K562 (cell line): Measurements from ENCODE around the gene RPL14. TPM values are rescaled to one million over a fixed set of nuclear protein-coding genes. Genes with fewer than 3 reads are reported as not detected.

ENCODE experiments used
- ARNT ChIP-seq, 2 experiments: fragments of 450-650 bp; IDR thresholded peaks; 2 replicates each; pipeline ENCODE4 v1.6.1; 2016; ENCODE audit warnings: mild to moderate bottlenecking in 1 of 2
- BCOR ChIP-seq: fragments of 450-650 bp; IDR thresholded peaks from 2 replicates; pipeline ENCODE4 v1.6.1; 2016
- BHLHE40 ChIP-seq: IDR thresholded peaks from 2 replicates; pipeline ENCODE4 v1.6.1; 2011; ENCODE audit warnings: low read length, improper control_type of control experiment
- ELF1 ChIP-seq: fragments of 200-800 bp; sonication (Bioruptor generic); IDR thresholded peaks from 2 replicates; pipeline ENCODE4 v1.6.1; 2016; ENCODE audit warnings: missing genetic modification characterization, missing compliant biosample characterization
- NBN ChIP-seq: fragments of 450-650 bp; IDR thresholded peaks from 2 replicates; pipeline ENCODE4 v1.6.1; 2016; ENCODE audit warnings: low read depth, mild to moderate bottlenecking
- NR2C2 ChIP-seq, 2 experiments: fragments of 200-800 bp in 1 of 2; sonication (Bioruptor generic) in 1 of 2; sonication (generic) in 1 of 2; formaldehyde crosslinking in 1 of 2; IDR thresholded peaks; 2 replicates each; pipeline versions ENCODE4 v1.6.1 to v1.8.0; 2016 to 2022; ENCODE audit warnings: mild to moderate bottlenecking in 1 of 2, missing compliant biosample characterization in 1 of 2, missing genetic modification characterization in 1 of 2, missing genetic modification reagents in 1 of 2
- POLR2A ChIP-seq: fragments of 450-650 bp; conservative IDR thresholded peaks from 2 replicates; pipeline ENCODE4 v1.6.1; 2016
- RCOR1 ChIP-seq, 2 experiments: IDR thresholded peaks; 2 replicates each; pipeline ENCODE4 v1.6.1; 2012; ENCODE audit warnings: low read depth in 2 of 2, low read length in 2 of 2, borderline replicate concordance in 1 of 2, improper control_type of control experiment in 1 of 2
- SAFB2 ChIP-seq: fragments of 200-400 bp; formaldehyde crosslinking; IDR thresholded peaks from 2 replicates; pipeline ENCODE4 v1.6.1; 2018; ENCODE audit warnings: borderline replicate concordance, low read length, low read depth, moderate library complexity; ENCODE audit not compliant: severe bottlenecking
- SP2 ChIP-seq: IDR thresholded peaks from 2 replicates; pipeline ENCODE4 v1.6.1; 2011; ENCODE audit warnings: mild to moderate bottlenecking, low read depth, low read length, moderate library complexity; ENCODE audit not compliant: poor library complexity, severe bottlenecking; ENCODE audit errors: extremely low read depth
- SRF ChIP-seq, 2 experiments: fragments of 250-450, 450-650 bp in 1 of 2; sonication (Bioruptor Pico) in 1 of 2; sonication (generic) in 1 of 2; formaldehyde crosslinking; IDR thresholded peaks; 2 replicates each; pipeline versions ENCODE4 v1.5.0 to v1.5.1; 2020 to 2022; ENCODE audit warnings: mild to moderate bottlenecking in 1 of 2, missing genetic modification reagents in 1 of 2
- SUPT5H ChIP-seq: fragments of 450-650 bp; IDR thresholded peaks from 2 replicates; pipeline ENCODE4 v1.6.1; 2016
- TAF7 ChIP-seq: fragments of 450-650 bp; IDR thresholded peaks from 2 replicates; pipeline ENCODE4 v1.6.1; 2016; ENCODE audit warnings: missing genetic modification characterization, missing compliant biosample characterization
- YY1 ChIP-seq, 3 experiments: IDR thresholded peaks; 2 replicates each; pipeline ENCODE4 v1.6.1; 2011; ENCODE audit warnings: low read length in 2 of 3, mild to moderate bottlenecking in 2 of 3, moderate library complexity in 2 of 3, borderline replicate concordance in 1 of 3, control low read depth in 1 of 3, low read depth in 1 of 3; ENCODE audit not compliant: insufficient read depth in 3 of 3, insufficient replicate concordance in 2 of 3, control insufficient read depth in 1 of 3, insufficient read length in 1 of 3; ENCODE audit errors: extremely low read depth in 1 of 3
- ZC3H11A ChIP-seq: IDR thresholded peaks from 2 replicates; pipeline ENCODE4 v1.6.1; 2012; ENCODE audit warnings: low read depth, low read length, improper control_type of control experiment
- ZFX ChIP-seq: sonication (generic); formaldehyde crosslinking; IDR thresholded peaks from 2 replicates; pipeline ENCODE4 v1.8.0; 2022; ENCODE audit warnings: mild to moderate bottlenecking, missing genetic modification reagents, moderate library complexity
- polyA plus RNA-seq, 8 experiments: library from polyadenylated mRNA; depleted of rRNA in 4 of 8; stranded (reverse) in 5 of 8; unstranded in 3 of 8; fragments of >200 nt; fragmentation: Nextera tagmentation in 2 of 8; fragmentation: Illumina TruSeq in 1 of 8; extraction: Ambion mirVana in 2 of 8; extraction: Trizol in 1 of 8; gene quantifications; 2 replicates each; pipeline versions ENCODE4 v1.2.1 to v1.2.3, GENCODE V29; 2011 to 2014; ENCODE audit warnings: inconsistent platforms in 1 of 8, missing spikeins in 1 of 8
- total RNA-seq, 7 experiments: library from RNA; depleted of rRNA in 6 of 7; stranded (reverse); fragments of >200 nt in 6 of 7; fragmentation: Illumina TruSeq in 2 of 7; extraction: Trizol in 2 of 7; gene quantifications; 2 replicates each; pipeline versions ENCODE4 v1.2.1 to v1.2.3, GENCODE V29; 2011 to 2021; ENCODE audit warnings: low replicate concordance in 1 of 7
- TF ChIP-seq, protein P1 (sequence below): fragments of 450-650 bp; IDR thresholded peaks from 2 replicates; pipeline ENCODE4 v1.6.1; 2016; ENCODE audit warnings: borderline replicate concordance
- TF ChIP-seq, protein P2 (sequence below), 2 experiments: fragments of 450-650 bp; conservative IDR thresholded peaks; 2 replicates each; pipeline ENCODE4 v1.6.1; 2017; ENCODE audit warnings: mild to moderate bottlenecking in 2 of 2, moderate library complexity in 2 of 2
- TF ChIP-seq, protein P3 (sequence below), 2 experiments: IDR thresholded peaks; 2 replicates each; pipeline ENCODE4 v1.6.1; 2012; ENCODE audit warnings: improper control_type of control experiment in 2 of 2, low read depth in 2 of 2, low read length in 2 of 2, borderline replicate concordance in 1 of 2

Gene RPL14
- total and polyA plus RNA-seq, 9 of the 15 experiments (the other 6 are each of a cell fraction or from before 2014, with no cell fraction given), result 851 to 4,649 (median 2,133) TPM

DNA sequence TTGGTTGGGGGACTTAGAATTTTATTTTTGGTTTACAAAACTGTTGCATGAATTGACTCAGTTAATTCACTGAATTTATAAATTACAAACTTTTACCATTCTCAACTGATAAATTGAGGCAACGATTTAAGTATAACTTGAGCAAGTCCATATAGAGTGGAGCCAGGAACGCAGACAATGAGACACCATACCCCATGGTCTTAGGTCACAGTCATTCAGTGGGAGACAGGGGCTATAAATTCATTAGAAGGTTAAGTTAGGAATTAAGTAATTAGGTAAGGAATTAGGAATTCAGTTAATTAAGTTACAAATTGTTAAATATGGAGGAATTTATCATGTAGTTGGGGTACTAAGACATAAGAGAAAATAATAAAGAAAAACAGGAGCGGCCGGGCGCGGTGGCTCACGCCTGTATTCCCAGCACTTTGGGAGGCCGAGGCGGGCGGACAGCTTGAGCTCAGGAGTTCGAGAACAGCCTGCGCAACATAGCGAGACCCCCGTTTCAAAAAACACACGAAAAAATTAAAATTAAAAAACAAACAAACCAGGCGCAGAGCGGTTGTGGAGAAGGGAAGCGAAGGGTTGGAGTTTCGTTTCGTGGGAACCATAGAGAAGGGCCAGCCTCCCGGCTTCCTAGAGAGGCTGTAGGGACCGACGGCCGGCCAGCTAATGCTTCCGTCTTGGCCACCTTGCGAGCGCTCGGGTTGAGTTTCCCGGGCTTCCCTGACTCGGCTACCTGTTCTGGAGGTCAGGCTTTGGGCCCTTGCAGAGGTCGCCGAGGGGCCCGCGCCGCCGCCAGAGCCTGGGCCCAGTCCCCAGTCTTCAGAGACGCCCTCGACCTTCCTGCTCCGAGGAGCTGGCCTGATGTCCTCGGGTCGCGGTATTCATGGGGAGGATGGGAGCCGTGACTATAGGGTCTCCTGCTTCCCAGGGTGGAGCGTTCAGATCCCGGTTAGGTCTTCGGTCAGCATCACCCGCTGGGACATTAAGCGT, 19.6 kb downstream of the RPL14 start, which contains the start of gene ZNF619 (continued):
- TF ChIP-seq ARNT (IDR thresholded peaks at IDR 0.05) (peak in 1 of 2 experiments; percentile 30; a peak in 1 of 4 replicates), SRF (CRISPR knock-in tag; IDR thresholded peaks at IDR 0.05) (0 out of 4 replicates have a peak, but pooled peaks of 1 of the 2 experiments have one; percentile 27), ELF1 (tag) (peak; percentile 88), SUPT5H (peak; percentile 83), SP2 (peak; percentile 93), NBN (peak; percentile 69; the same call in 1 of the 2 replicates), ZFX (CRISPR knock-in tag) (peak; percentile 97), SAFB2 (no peak), POLR2A (peak; percentile 87), ZC3H11A (peak; percentile 49; the same call in 1 of the 2 replicates), TAF7 (tag) (peak; percentile 72), BHLHE40 (peak; percentile 26; the same call in 1 of the 2 replicates), BCOR (peak; percentile 65; the same call in 1 of the 2 replicates), RCOR1 (IDR thresholded peaks at IDR 0.05; ENCODE audit: borderline replicate concordance in 1 of 2, low read depth in 2 of 2, low read length in 2 of 2) (peak in 1 of 2 experiments; percentile 7; a peak in 1 of 4 replicates), NR2C2 (CRISPR knock-in tag; IDR thresholded peaks at IDR 0.05) (no peak), NR2C2 (tag; IDR thresholded peaks at IDR 0.05) (peak; percentile 81), YY1 (IDR thresholded peaks at IDR 0.05; ENCODE audit: borderline replicate concordance in 1 of 3, control insufficient read depth in 1 of 3, extremely low read depth in 1 of 3, insufficient read depth in 3 of 3, insufficient read length in 1 of 3, insufficient replicate concordance in 2 of 3, low read depth in 1 of 3, low read length in 2 of 3) (peak in 2 of 3 experiments; percentile 34 to 54)
- TF ChIP-seq, protein P1, sequence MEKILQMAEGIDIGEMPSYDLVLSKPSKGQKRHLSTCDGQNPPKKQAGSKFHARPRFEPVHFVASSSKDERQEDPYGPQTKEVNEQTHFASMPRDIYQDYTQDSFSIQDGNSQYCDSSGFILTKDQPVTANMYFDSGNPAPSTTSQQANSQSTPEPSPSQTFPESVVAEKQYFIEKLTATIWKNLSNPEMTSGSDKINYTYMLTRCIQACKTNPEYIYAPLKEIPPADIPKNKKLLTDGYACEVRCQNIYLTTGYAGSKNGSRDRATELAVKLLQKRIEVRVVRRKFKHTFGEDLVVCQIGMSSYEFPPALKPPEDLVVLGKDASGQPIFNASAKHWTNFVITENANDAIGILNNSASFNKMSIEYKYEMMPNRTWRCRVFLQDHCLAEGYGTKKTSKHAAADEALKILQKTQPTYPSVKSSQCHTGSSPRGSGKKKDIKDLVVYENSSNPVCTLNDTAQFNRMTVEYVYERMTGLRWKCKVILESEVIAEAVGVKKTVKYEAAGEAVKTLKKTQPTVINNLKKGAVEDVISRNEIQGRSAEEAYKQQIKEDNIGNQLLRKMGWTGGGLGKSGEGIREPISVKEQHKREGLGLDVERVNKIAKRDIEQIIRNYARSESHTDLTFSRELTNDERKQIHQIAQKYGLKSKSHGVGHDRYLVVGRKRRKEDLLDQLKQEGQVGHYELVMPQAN, result peak; percentile 54; the same call in 1 of the 2 replicates
- TF ChIP-seq, protein P2, sequence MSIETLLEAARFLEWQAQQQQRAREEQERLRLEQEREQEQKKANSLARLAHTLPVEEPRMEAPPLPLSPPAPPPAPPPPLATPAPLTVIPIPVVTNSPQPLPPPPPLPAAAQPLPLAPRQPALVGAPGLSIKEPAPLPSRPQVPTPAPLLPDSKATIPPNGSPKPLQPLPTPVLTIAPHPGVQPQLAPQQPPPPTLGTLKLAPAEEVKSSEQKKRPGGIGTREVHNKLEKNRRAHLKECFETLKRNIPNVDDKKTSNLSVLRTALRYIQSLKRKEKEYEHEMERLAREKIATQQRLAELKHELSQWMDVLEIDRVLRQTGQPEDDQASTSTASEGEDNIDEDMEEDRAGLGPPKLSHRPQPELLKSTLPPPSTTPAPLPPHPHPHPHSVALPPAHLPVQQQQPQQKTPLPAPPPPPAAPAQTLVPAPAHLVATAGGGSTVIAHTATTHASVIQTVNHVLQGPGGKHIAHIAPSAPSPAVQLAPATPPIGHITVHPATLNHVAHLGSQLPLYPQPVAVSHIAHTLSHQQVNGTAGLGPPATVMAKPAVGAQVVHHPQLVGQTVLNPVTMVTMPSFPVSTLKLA (conservative IDR thresholded peaks at IDR 0.05), result peak in 1 of 2 experiments; percentile 62; a peak in 2 of 4 replicates
- TF ChIP-seq, protein P3, sequence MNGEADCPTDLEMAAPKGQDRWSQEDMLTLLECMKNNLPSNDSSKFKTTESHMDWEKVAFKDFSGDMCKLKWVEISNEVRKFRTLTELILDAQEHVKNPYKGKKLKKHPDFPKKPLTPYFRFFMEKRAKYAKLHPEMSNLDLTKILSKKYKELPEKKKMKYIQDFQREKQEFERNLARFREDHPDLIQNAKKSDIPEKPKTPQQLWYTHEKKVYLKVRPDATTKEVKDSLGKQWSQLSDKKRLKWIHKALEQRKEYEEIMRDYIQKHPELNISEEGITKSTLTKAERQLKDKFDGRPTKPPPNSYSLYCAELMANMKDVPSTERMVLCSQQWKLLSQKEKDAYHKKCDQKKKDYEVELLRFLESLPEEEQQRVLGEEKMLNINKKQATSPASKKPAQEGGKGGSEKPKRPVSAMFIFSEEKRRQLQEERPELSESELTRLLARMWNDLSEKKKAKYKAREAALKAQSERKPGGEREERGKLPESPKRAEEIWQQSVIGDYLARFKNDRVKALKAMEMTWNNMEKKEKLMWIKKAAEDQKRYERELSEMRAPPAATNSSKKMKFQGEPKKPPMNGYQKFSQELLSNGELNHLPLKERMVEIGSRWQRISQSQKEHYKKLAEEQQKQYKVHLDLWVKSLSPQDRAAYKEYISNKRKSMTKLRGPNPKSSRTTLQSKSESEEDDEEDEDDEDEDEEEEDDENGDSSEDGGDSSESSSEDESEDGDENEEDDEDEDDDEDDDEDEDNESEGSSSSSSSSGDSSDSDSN (IDR thresholded peaks at IDR 0.05; ENCODE audit: borderline replicate concordance in 1 of 2, low read depth in 2 of 2, low read length in 2 of 2), result peak in 1 of 2 experiments; percentile 54; a peak in 2 of 4 replicates
